ENCODE data around the gene ROBO2.

Gene ROBO2

GRCh38 chr3:77102951-77103769 lies 63.3 kb downstream of the ROBO2 start:
- no peak overlapping the region for H3K4me3 ChIP-seq (ENCODE audit: low read length)
- TF ChIP-seq CTCF (conservative IDR thresholded peaks at IDR 0.05; ENCODE audit: low read depth, low read length) = no peak
- DNase-seq (ENCODE audit: low read depth) = no peak

- no peak overlapping the region for H3K4me3 ChIP-seq (ENCODE audit: low read length)
- TF ChIP-seq CTCF (conservative IDR thresholded peaks at IDR 0.05; ENCODE audit: low read depth, low read length) = no peak
- DNase-seq (ENCODE audit: low read depth) = no peak
These were observed 82.8 kb downstream of the ROBO2 start for GRCh38 chr3:77122652-77123051.

- H3K4me3 ChIP-seq (ENCODE audit: low read length) = no peak overlapping the region
- DNase-seq (ENCODE audit: low read depth) = no peak
- no peak for TF ChIP-seq CTCF (conservative IDR thresholded peaks at IDR 0.05; ENCODE audit: low read depth, low read length)
These were observed 86.1 kb downstream of the ROBO2 start for GRCh38 chr3:77125966-77126365.

- TF ChIP-seq CTCF (conservative IDR thresholded peaks at IDR 0.05; ENCODE audit: low read depth, low read length) = no peak
- no peak for DNase-seq (ENCODE audit: low read depth)
- no peak overlapping the region for H3K4me3 ChIP-seq (ENCODE audit: low read length)
These were observed 94.9 kb downstream of the ROBO2 start for GRCh38 chr3:77134769-77135168.

- TF ChIP-seq CTCF (conservative IDR thresholded peaks at IDR 0.05; ENCODE audit: low read depth, low read length) = no peak
- no peak overlapping the region for H3K4me3 ChIP-seq (ENCODE audit: low read length)
- DNase-seq (ENCODE audit: low read depth) = no peak
These were observed 97.7 kb downstream of the ROBO2 start for GRCh38 chr3:77137559-77137958.

GRCh38 chr3:77139624-77140023 lies 99.7 kb downstream of the ROBO2 start:
- DNase-seq (ENCODE audit: low read depth) = no peak
- no peak overlapping the region for H3K4me3 ChIP-seq (ENCODE audit: low read length)
- no peak for TF ChIP-seq CTCF (conservative IDR thresholded peaks at IDR 0.05; ENCODE audit: low read depth, low read length)

- no peak overlapping the region for H3K4me3 ChIP-seq (ENCODE audit: low read length)
- no peak for DNase-seq (ENCODE audit: low read depth)
- TF ChIP-seq CTCF (conservative IDR thresholded peaks at IDR 0.05; ENCODE audit: low read depth, low read length) = no peak
These were observed 101.5 kb downstream of the ROBO2 start for GRCh38 chr3:77141423-77141822.
